Uterus (tissue), 4 donors: ENCODE measurements around the gene SLAMF9. TPM values are rescaled to one million over a fixed set of nuclear protein-coding genes. Genes with fewer than 3 reads are reported as not detected.

Experiments used
- DNase-seq, 2 donors: peaks; one replicate each; pipeline ENCODE4 v3.0.0-alpha.2; 2019 to 2020
- H3K27ac ChIP-seq, 2 donors: fragments of 200-600 bp; sonication (generic); 1 replicate in 1 of 2; 2 replicates in 1 of 2; pipeline ENCODE4 v1.5.1; 2016 to 2018
- H3K27me3 ChIP-seq, 2 donors: fragments of 200-600 bp; sonication (generic); one replicate each; pipeline ENCODE4 v1.5.1; 2018 to 2019; ENCODE audit warnings: control low read depth in 1 of 2
- H3K36me3 ChIP-seq, 2 donors: fragments of 200-600 bp; sonication (generic); one replicate each; pipeline ENCODE4 v1.5.1; 2019; ENCODE audit warnings: control low read depth in 1 of 2
- H3K4me1 ChIP-seq, 2 donors: fragments of 200-600 bp; sonication (generic); one replicate each; pipeline ENCODE4 v1.5.1; 2018 to 2019; ENCODE audit warnings: control low read depth in 1 of 2
- H3K4me3 ChIP-seq, 2 donors: fragments of 200-600 bp; sonication (generic); 1 replicate in 1 of 2; 2 replicates in 1 of 2; pipeline ENCODE4 v1.5.1; 2018 to 2019; ENCODE audit warnings: mild to moderate bottlenecking in 1 of 2
- H3K9me3 ChIP-seq, 2 donors: fragments of 200-600 bp; sonication (generic); one replicate each; pipeline ENCODE4 v1.5.1; 2019; ENCODE audit warnings: control low read depth in 1 of 2
- POLR2A ChIP-seq, 2 donors: fragments of 450-650 bp; IDR thresholded peaks; one replicate each; pipeline ENCODE4 v1.6.1; 2016; ENCODE audit warnings: antibody characterized with exemption in 2 of 2, mild to moderate bottlenecking in 1 of 2, moderate library complexity in 1 of 2
- intact Hi-C: fragments of 100-400 bp; cut with DNase I; formaldehyde crosslinking; loops from one replicate; pipeline ENCODE4 v1.15.1; 2023; ENCODE audit warnings: low total_unique reads
- total RNA-seq, 4 donors: library from RNA; depleted of rRNA in 3 of 4; stranded (reverse); fragments of >200 nt in 3 of 4; gene quantifications; one replicate each; pipeline versions ENCODE4 v1.1.0 to v1.2.4, GENCODE V29; 2014 to 2023
- TF ChIP-seq, protein P1 (sequence below), 4 experiments: fragments of 200-600 bp in 2 of 4; fragments of 450-650 bp in 2 of 4; sonication (generic) in 2 of 4; IDR thresholded peaks; one replicate each; pipeline ENCODE4 v1.5.1; 2016 to 2019; ENCODE audit warnings: antibody characterized with exemption in 4 of 4, mild to moderate bottlenecking in 2 of 4, moderate library complexity in 1 of 4
- donor health status: DM: yes; HTN: yes; CAD: no.

The SLAMF9 gene
- total RNA-seq, 4 donors from 2014 or later = not detected

GRCh38 chr1:159942632-159943277 is 11.3 kb downstream of the SLAMF9 start:
- DNase-seq = no peak
- H3K4me1 ChIP-seq = peaks cover 0 to 7% of the 10 kb centered on the region in 2 donors
- H3K4me3 ChIP-seq = no peak overlapping the region
- intact Hi-C loops = no loop called here
- H3K27ac ChIP-seq = no peak overlapping the region
- no peak for TF ChIP-seq POLR2A (IDR thresholded peaks at IDR 0.05)
- TF ChIP-seq, protein P1, sequence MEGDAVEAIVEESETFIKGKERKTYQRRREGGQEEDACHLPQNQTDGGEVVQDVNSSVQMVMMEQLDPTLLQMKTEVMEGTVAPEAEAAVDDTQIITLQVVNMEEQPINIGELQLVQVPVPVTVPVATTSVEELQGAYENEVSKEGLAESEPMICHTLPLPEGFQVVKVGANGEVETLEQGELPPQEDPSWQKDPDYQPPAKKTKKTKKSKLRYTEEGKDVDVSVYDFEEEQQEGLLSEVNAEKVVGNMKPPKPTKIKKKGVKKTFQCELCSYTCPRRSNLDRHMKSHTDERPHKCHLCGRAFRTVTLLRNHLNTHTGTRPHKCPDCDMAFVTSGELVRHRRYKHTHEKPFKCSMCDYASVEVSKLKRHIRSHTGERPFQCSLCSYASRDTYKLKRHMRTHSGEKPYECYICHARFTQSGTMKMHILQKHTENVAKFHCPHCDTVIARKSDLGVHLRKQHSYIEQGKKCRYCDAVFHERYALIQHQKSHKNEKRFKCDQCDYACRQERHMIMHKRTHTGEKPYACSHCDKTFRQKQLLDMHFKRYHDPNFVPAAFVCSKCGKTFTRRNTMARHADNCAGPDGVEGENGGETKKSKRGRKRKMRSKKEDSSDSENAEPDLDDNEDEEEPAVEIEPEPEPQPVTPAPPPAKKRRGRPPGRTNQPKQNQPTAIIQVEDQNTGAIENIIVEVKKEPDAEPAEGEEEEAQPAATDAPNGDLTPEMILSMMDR (IDR thresholded peaks at IDR 0.05) = no peak
- no peaks in the 10 kb centered on the region for H3K27me3 ChIP-seq
- no peaks in the 10 kb centered on the region for H3K9me3 ChIP-seq
- no peaks in the 10 kb centered on the region for H3K36me3 ChIP-seq

DNA sequence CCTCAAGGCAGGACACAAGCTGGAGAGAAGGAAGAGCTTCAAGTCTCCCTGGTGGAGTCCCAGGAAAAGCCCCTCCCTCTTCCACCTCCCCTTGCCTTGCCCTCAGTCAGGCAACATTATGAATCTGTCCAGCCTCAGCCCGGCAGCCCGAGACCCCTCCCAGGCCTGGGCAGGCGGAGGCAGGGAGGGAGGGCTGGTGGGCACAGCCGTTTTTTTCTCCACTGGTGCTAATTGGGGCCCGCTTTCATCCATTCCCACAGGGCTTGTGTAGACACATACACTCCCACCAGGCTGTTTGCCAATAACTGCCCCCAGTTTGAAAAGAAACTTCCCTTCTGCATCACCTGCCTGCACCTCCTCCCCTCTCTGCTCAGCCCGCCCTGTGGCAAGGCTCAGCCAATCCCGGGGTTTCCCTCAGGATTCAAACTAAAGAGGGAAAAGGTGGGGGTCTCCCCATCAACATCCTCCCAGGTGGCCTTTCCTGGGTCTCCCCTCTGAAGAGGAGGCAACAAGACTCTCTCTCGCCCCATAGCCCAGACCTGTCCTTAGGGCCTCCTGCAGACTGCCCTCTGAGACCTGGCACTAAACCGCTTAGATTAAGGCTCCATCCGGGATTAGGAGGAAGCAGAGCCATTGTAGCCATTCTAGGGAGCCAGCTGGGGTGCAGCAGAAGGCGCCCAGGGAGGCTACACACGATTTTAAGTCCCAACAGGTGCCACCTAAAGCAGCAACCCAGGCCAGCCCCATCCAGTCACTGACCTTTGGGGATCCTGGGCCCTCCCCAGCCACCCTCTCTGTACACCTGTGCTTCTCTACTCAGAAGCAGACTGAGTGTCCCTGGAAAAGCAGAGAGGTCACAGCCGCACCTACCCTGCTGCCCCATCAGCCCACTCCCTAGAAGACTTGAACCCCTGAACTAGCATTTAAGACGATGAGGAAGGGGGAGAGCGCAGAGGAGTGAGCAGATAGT is 12.2 kb downstream of the SLAMF9 start:
- Histone ChIP-seq H3K4me3 (no peak overlapping the region), H3K4me1 (peaks cover 0 to 7% of the 10 kb centered on the region in 2 donors), H3K27ac (no peak overlapping the region), H3K27me3 (no peaks in the 10 kb centered on the region), H3K36me3 (no peaks in the 10 kb centered on the region), H3K9me3 (no peaks in the 10 kb centered on the region)
- DNase-seq = no peak
- intact Hi-C loops = no loop called here
- TF ChIP-seq, protein P1 (IDR thresholded peaks at IDR 0.05) = no peak
- no peak for TF ChIP-seq POLR2A (IDR thresholded peaks at IDR 0.05)

DNA sequence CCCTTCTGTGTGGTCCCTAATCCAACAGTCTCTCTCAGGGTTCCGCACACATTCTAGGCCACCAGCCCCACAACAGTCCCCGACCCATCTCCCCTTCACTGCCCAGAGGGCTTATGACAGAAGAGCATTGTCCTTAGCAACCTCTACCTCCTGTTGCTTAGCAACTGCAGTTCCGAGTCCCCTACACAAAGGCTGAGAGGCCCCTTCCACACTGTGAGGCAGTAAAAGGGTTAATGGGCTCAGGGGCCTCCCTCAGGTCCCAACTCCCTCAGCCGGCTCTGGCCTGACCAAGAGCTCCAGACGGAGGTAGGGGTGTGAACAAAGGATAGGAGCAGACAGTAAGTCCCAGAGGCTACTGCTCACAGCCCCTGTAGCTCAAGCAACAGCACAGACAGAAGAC is 12.9 kb downstream of the SLAMF9 start:
- intact Hi-C loops = no loop called here
- Histone ChIP-seq H3K36me3 (no peaks in the 10 kb centered on the region), H3K27ac (no peak overlapping the region), H3K27me3 (no peaks in the 10 kb centered on the region), H3K9me3 (no peaks in the 10 kb centered on the region), H3K4me1 (peaks cover 0 to 7% of the 10 kb centered on the region in 2 donors), H3K4me3 (no peak overlapping the region)
- TF ChIP-seq, protein P1 (IDR thresholded peaks at IDR 0.05) = no peak
- no peak for TF ChIP-seq POLR2A (IDR thresholded peaks at IDR 0.05)
- DNase-seq = no peak

GRCh38 chr1:159940006-159940620 is 13.9 kb downstream of the SLAMF9 start:
- TF ChIP-seq POLR2A (IDR thresholded peaks at IDR 0.05) = no peak
- TF ChIP-seq, protein P1 (IDR thresholded peaks at IDR 0.05) = no peak
- Histone ChIP-seq H3K4me1 (peaks cover 0 to 7% of the 10 kb centered on the region in 2 donors), H3K9me3 (no peaks in the 10 kb centered on the region), H3K4me3 (no peak overlapping the region), H3K36me3 (no peaks in the 10 kb centered on the region), H3K27ac (no peak overlapping the region), H3K27me3 (no peaks in the 10 kb centered on the region)
- intact Hi-C loops = no loop called here
- no peak for DNase-seq

DNA sequence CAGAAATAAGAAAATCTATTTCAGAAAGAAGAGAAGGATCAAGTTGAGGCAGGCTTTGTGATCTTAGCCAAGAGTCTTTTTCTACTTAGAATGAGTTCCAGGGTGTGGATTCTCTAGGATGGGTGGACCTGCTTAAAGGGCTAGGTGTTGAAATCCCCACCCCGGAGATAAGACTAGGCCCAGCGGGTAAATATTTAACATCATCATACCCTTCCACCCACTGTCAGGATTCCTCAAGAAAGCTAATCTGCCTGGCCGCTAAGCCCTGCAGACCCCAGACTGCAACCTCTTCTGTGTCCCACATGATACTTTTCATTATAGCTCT is 14.4 kb downstream of the SLAMF9 start:
- TF ChIP-seq, protein P1 (IDR thresholded peaks at IDR 0.05) = no peak
- DNase-seq = no peak
- Histone ChIP-seq H3K9me3 (no peaks in the 10 kb centered on the region), H3K27ac (no peak overlapping the region), H3K4me3 (no peak overlapping the region), H3K36me3 (no peaks in the 10 kb centered on the region), H3K27me3 (no peaks in the 10 kb centered on the region), H3K4me1 (peaks cover 0 to 6% of the 10 kb centered on the region in 2 donors)
- intact Hi-C loops = no loop called here
